GM23338 (cell line): ENCODE results near the gene NTN4. TPM values are rescaled to one million over a fixed set of nuclear protein-coding genes. Genes with fewer than 3 reads are reported as not detected.

Experiments used
- ATAC-seq: fragments of 200-7000 bp; cut with Tn5 transposase; 3 replicates; pipeline ENCODE4 v1.9.1; 2020
- DNase-seq: peaks from one replicate; pipeline ENCODE4 v3.0.0-alpha.2; 2015; ENCODE audit warnings: low spot score
- H2AFZ ChIP-seq: fragments of 200-600 bp; sonication (generic); 2 replicates; pipeline ENCODE4 v1.8.0; 2016; ENCODE audit warnings: antibody characterized with exemption, mild to moderate bottlenecking, moderate library complexity
- H3F3A ChIP-seq: fragments of 200-600 bp; sonication (generic); replicated peaks from 2 replicates; pipeline ENCODE4 v1.8.0; 2017; ENCODE audit warnings: antibody characterized with exemption, mixed run types, low read depth
- H3K27ac ChIP-seq: fragments of 200-600 bp; sonication (generic); 2 replicates; pipeline ENCODE4 v1.6.1; 2016; ENCODE audit warnings: low read depth
- H3K27me3 ChIP-seq: fragments of 200-600 bp; sonication (generic); 2 replicates; pipeline ENCODE4 v1.8.0; 2016; ENCODE audit warnings: mild to moderate bottlenecking, mixed run types, moderate library complexity; ENCODE audit not compliant: insufficient read depth
- H3K36me3 ChIP-seq: fragments of 200-600 bp; sonication (generic); 2 replicates; pipeline ENCODE4 v1.8.0; 2016; ENCODE audit warnings: mild to moderate bottlenecking; ENCODE audit not compliant: insufficient read depth
- H3K4me1 ChIP-seq: fragments of 200-600 bp; sonication (generic); 2 replicates; pipeline ENCODE4 v1.8.0; 2016; ENCODE audit warnings: mild to moderate bottlenecking, moderate library complexity; ENCODE audit not compliant: insufficient read depth
- H3K4me2 ChIP-seq: fragments of 200-600 bp; sonication (generic); 2 replicates; pipeline ENCODE4 v1.7.1; 2017; ENCODE audit warnings: mixed run types
- H3K4me3 ChIP-seq: fragments of 200-600 bp; sonication (generic); 2 replicates; pipeline ENCODE4 v1.6.1; 2016; ENCODE audit warnings: mixed run types
- H3K79me2 ChIP-seq: fragments of 200-600 bp; sonication (generic); replicated peaks from 2 replicates; pipeline ENCODE4 v1.8.0; 2017; ENCODE audit warnings: mild to moderate bottlenecking; ENCODE audit not compliant: insufficient read depth
- H3K9me2 ChIP-seq: fragments of 200-600 bp; sonication (generic); 2 replicates; pipeline ENCODE4 v1.8.0; 2017; ENCODE audit not compliant: insufficient read depth
- H4K20me1 ChIP-seq: fragments of 200-600 bp; sonication (generic); replicated peaks from 2 replicates; pipeline ENCODE4 v1.8.0; 2017; ENCODE audit warnings: mild to moderate bottlenecking; ENCODE audit not compliant: insufficient read depth
- H3K27ac Mint-ChIP-seq: 2 replicates; pipeline ENCODE4 v1.8.0; 2020; ENCODE audit warnings: inconsistent platforms, mild to moderate bottlenecking, moderate library complexity, mixed read lengths
- H3K27me3 Mint-ChIP-seq: 3 replicates; pipeline ENCODE4 v1.8.0; 2022; ENCODE audit warnings: low read depth, mild to moderate bottlenecking, moderate library complexity, mixed read lengths, inconsistent platforms; ENCODE audit not compliant: insufficient read depth, poor library complexity
- H3K36me3 Mint-ChIP-seq: 3 replicates; pipeline ENCODE4 v1.8.0; 2021; ENCODE audit warnings: low read depth, mild to moderate bottlenecking, inconsistent platforms, moderate library complexity, mixed read lengths
- H3K4me1 Mint-ChIP-seq: 3 replicates; pipeline ENCODE4 v1.8.0; 2020; ENCODE audit warnings: mild to moderate bottlenecking, inconsistent platforms, mixed read lengths
- H3K4me3 Mint-ChIP-seq: 3 replicates; pipeline ENCODE4 v1.8.0; 2021; ENCODE audit warnings: moderate library complexity, mild to moderate bottlenecking, inconsistent platforms, mixed read lengths
- H3K9me3 Mint-ChIP-seq: 3 replicates; pipeline ENCODE4 v1.8.0; 2020; ENCODE audit warnings: moderate library complexity, mild to moderate bottlenecking, inconsistent platforms, mixed read lengths
- CREB1 ChIP-seq: fragments of 250-450 bp; sonication (Bioruptor Pico); IDR thresholded peaks from 2 replicates; pipeline ENCODE4 v1.5.0; 2020; ENCODE audit warnings: low read depth, mild to moderate bottlenecking, moderate library complexity
- ETS1 ChIP-seq: IDR thresholded peaks from 2 replicates; pipeline ENCODE4 v1.6.1; 2016; ENCODE audit warnings: antibody characterized with exemption
- EZH2 ChIP-seq: fragments of 200-600 bp; sonication (generic); IDR thresholded peaks from one replicate; pipeline ENCODE4 v1.8.0; 2017; ENCODE audit warnings: antibody characterized with exemption, mild to moderate bottlenecking, low read depth; ENCODE audit not compliant: unreplicated experiment
- EZH2phosphoT487 ChIP-seq: fragments of 200-600 bp; sonication (generic); IDR thresholded peaks from one replicate; pipeline ENCODE4 v1.8.1; 2018; ENCODE audit warnings: antibody characterized with exemption; ENCODE audit not compliant: unreplicated experiment
- JUNB ChIP-seq: IDR thresholded peaks from one replicate; pipeline ENCODE4 v1.6.1; 2016; ENCODE audit warnings: antibody characterized with exemption; ENCODE audit not compliant: unreplicated experiment
- NANOG ChIP-seq: IDR thresholded peaks from 2 replicates; pipeline ENCODE4 v1.6.1; 2016; ENCODE audit warnings: antibody characterized with exemption, borderline replicate concordance
- POLR2AphosphoS5 ChIP-seq: IDR thresholded peaks from 2 replicates; pipeline ENCODE4 v1.6.1; 2016; ENCODE audit warnings: antibody characterized with exemption, low read depth
- REST ChIP-seq: IDR thresholded peaks from one replicate; pipeline ENCODE4 v1.6.1; 2018; ENCODE audit warnings: antibody characterized with exemption; ENCODE audit not compliant: unreplicated experiment
- STAT1 ChIP-seq: IDR thresholded peaks from one replicate; pipeline ENCODE4 v1.6.1; 2016; ENCODE audit warnings: antibody characterized with exemption; ENCODE audit not compliant: unreplicated experiment
- ZNF114 ChIP-seq: fragments of 250-450 bp; sonication (Bioruptor Pico); IDR thresholded peaks from 2 replicates; pipeline ENCODE4 v1.5.0; 2020; ENCODE audit warnings: mild to moderate bottlenecking, moderate library complexity
- ZNF331 ChIP-seq: fragments of 250-450 bp; sonication (Bioruptor Pico); IDR thresholded peaks from 2 replicates; pipeline ENCODE4 v1.5.0; 2020; ENCODE audit warnings: low read depth, mild to moderate bottlenecking, moderate library complexity
- ZNF462 ChIP-seq: fragments of 250-450 bp; sonication (Bioruptor Pico); IDR thresholded peaks from 2 replicates; pipeline ENCODE4 v1.5.0; 2020; ENCODE audit warnings: mild to moderate bottlenecking, moderate library complexity
- polyA plus RNA-seq: library from polyadenylated mRNA; unstranded; fragments of >200 nt; fragmentation: Nextera tagmentation; extraction: Ambion mirVana; gene quantifications from 2 replicates; pipeline ENCODE4 v1.2.1, GENCODE V29; 2016
- total RNA-seq: library from RNA; depleted of rRNA; stranded (reverse); fragments of >200 nt; shearing (Covaris generic); gene quantifications from 2 replicates; pipeline ENCODE4 v1.2.3, GENCODE V29; 2014
- TF ChIP-seq, protein P1 (sequence below), 2 experiments: fragments of 200-600 bp in 1 of 2; sonication (generic) in 1 of 2; conservative IDR thresholded peaks; 2 replicates each; pipeline versions ENCODE4 v1.5.1 to v1.6.1; 2016 to 2017; ENCODE audit warnings: antibody characterized with exemption in 2 of 2, low read depth in 2 of 2, mild to moderate bottlenecking in 2 of 2, moderate library complexity in 1 of 2

The NTN4 gene
- total and polyA plus RNA-seq, 2 experiments from 2014 or later = 1.5 to 3.8 TPM

- Histone ChIP-seq H3K79me2 (no peaks in the 10 kb centered on the region), H3F3A (no peaks in the 10 kb centered on the region), H3K9me2 (no peaks in the 10 kb centered on the region), H3K4me3 (peak overlapping the region; percentile 92), H4K20me1 (no peaks in the 10 kb centered on the region), H3K27me3 (peaks cover 68% of the 10 kb centered on the region), H3K27ac (no peak overlapping the region), H3K4me2 (peak overlapping the region; percentile 99), H3K4me1 (peaks cover 24% of the 10 kb centered on the region), H2AFZ (peak overlapping the region; percentile 98), H3K36me3 (no peaks in the 10 kb centered on the region)
- Mint-ChIP-seq H3K9me3 (no peaks in the 10 kb centered on the region), H3K36me3 (no peaks in the 10 kb centered on the region), H3K4me1 (peaks cover 9% of the 10 kb centered on the region; the same call in 2 of the 3 replicates), H3K27ac (no peak overlapping the region), H3K4me3 (peak overlapping the region; percentile 83; the same call in 2 of the 3 replicates), H3K27me3 (peaks cover 42% of the 10 kb centered on the region)
- DNase-seq (no peak), ATAC-seq (no peak)
- TF ChIP-seq JUNB = no peak
- TF ChIP-seq ZNF331 = no peak
- TF ChIP-seq CREB1 (CRISPR knock-in tag) = no peak
- TF ChIP-seq ZNF462 (CRISPR knock-in tag) = no peak
- TF ChIP-seq POLR2AphosphoS5 = no peak
- TF ChIP-seq STAT1 = no peak
- no peak for TF ChIP-seq REST
- no peak for TF ChIP-seq EZH2phosphoT487
- TF ChIP-seq, protein P1, sequence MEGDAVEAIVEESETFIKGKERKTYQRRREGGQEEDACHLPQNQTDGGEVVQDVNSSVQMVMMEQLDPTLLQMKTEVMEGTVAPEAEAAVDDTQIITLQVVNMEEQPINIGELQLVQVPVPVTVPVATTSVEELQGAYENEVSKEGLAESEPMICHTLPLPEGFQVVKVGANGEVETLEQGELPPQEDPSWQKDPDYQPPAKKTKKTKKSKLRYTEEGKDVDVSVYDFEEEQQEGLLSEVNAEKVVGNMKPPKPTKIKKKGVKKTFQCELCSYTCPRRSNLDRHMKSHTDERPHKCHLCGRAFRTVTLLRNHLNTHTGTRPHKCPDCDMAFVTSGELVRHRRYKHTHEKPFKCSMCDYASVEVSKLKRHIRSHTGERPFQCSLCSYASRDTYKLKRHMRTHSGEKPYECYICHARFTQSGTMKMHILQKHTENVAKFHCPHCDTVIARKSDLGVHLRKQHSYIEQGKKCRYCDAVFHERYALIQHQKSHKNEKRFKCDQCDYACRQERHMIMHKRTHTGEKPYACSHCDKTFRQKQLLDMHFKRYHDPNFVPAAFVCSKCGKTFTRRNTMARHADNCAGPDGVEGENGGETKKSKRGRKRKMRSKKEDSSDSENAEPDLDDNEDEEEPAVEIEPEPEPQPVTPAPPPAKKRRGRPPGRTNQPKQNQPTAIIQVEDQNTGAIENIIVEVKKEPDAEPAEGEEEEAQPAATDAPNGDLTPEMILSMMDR (conservative IDR thresholded peaks at IDR 0.05; ENCODE audit: low read depth in 2 of 2) = no peak
- no peak for TF ChIP-seq EZH2
- no peak for TF ChIP-seq ETS1
- TF ChIP-seq ZNF114 (CRISPR knock-in tag) = no peak
- no peak for TF ChIP-seq NANOG
Observed at GRCh38 chr12:95788637-95789036, 1.9 kb downstream of the NTN4 start.
